Naive thymus-derived CD4-positive, alpha-beta T cell (primary cell): ENCODE data around the gene TFEB. TPM values are rescaled to one million over a fixed set of nuclear protein-coding genes. Genes with fewer than 3 reads are reported as not detected.

Source experiments
- ATAC-seq: fragments of 150-1000 bp; cut with Tn5 transposase; 2 replicates; pipeline ENCODE4 v1.10.0; 2021; ENCODE audit warnings: mild to moderate bottlenecking, moderate library complexity
- CTCF ChIA-PET: fragments of 350-600 bp; sonication (Branson Sonifier 250); formaldehyde crosslinking; loops from one replicate; lab custom pipeline; 2021; ENCODE audit warnings: antibody characterized with exemption; lab: Charles Lee
- POLR2A ChIA-PET: fragments of 350-600 bp; sonication (Branson Sonifier 250); formaldehyde crosslinking; loops from one replicate; lab custom pipeline; 2021; ENCODE audit warnings: antibody characterized with exemption, inconsistent platforms; lab: Charles Lee
- DNase-seq, 9 donors: peaks; one replicate each; pipeline versions ENCODE4 v3.0.0 to v3.0.0-alpha.2; 2020 to 2022; ENCODE audit warnings: mixed read lengths in 1 of 9
- H3K27ac ChIP-seq: one replicate; pipeline ENCODE4 v1.7.0; 2013; ENCODE audit warnings: mild to moderate bottlenecking, low read depth, low read length, moderate library complexity
- H3K27me3 ChIP-seq, 2 donors: one replicate each; pipeline ENCODE4 v1.7.0; 2013; ENCODE audit warnings: low read length in 2 of 2, mild to moderate bottlenecking in 2 of 2, moderate library complexity in 2 of 2; ENCODE audit not compliant: control insufficient read depth in 2 of 2, insufficient read depth in 2 of 2
- H3K36me3 ChIP-seq, 3 experiments: 1 replicate in 2 of 3; 2 replicates in 1 of 3; pipeline ENCODE4 v1.7.0; 2013; ENCODE audit warnings: low read length in 3 of 3, mild to moderate bottlenecking in 3 of 3, moderate library complexity in 1 of 3; ENCODE audit not compliant: insufficient read depth in 3 of 3, control insufficient read depth in 2 of 3
- H3K4me1 ChIP-seq, 2 donors: one replicate each; pipeline ENCODE4 v1.7.0; 2013; ENCODE audit warnings: low read length in 2 of 2, mild to moderate bottlenecking in 2 of 2, moderate library complexity in 1 of 2; ENCODE audit not compliant: control insufficient read depth in 2 of 2, insufficient read depth in 2 of 2
- H3K4me3 ChIP-seq: 2 replicates; pipeline ENCODE4 v1.7.0; 2013; ENCODE audit warnings: mild to moderate bottlenecking, low read length
- H3K9me3 ChIP-seq, 3 experiments: 1 replicate in 2 of 3; 2 replicates in 1 of 3; pipeline ENCODE4 v1.7.0; 2013; ENCODE audit warnings: low read length in 3 of 3; ENCODE audit not compliant: control insufficient read depth in 2 of 3
- H3K27ac Mint-ChIP-seq, 9 donors: one replicate each; pipeline ENCODE4 v1.8.0; 2020 to 2022; ENCODE audit warnings: mixed read lengths in 9 of 9, mild to moderate bottlenecking in 8 of 9, moderate library complexity in 5 of 9, inconsistent platforms in 2 of 9
- H3K27me3 Mint-ChIP-seq, 5 donors: one replicate each; pipeline ENCODE4 v1.8.0; 2021 to 2022; ENCODE audit warnings: mixed read lengths in 5 of 5, mild to moderate bottlenecking in 1 of 5
- H3K36me3 Mint-ChIP-seq, 5 donors: one replicate each; pipeline ENCODE4 v1.8.0; 2020 to 2022; ENCODE audit warnings: mixed read lengths in 5 of 5, mild to moderate bottlenecking in 3 of 5, inconsistent platforms in 1 of 5
- H3K4me1 Mint-ChIP-seq, 7 donors: one replicate each; pipeline ENCODE4 v1.8.0; 2020 to 2022; ENCODE audit warnings: mixed read lengths in 7 of 7, mild to moderate bottlenecking in 3 of 7, inconsistent platforms in 1 of 7
- H3K4me3 Mint-ChIP-seq, 10 donors: one replicate each; pipeline ENCODE4 v1.8.0; 2020 to 2022; ENCODE audit warnings: mild to moderate bottlenecking in 10 of 10, mixed read lengths in 10 of 10, moderate library complexity in 6 of 10, inconsistent platforms in 2 of 10
- H3K9me3 Mint-ChIP-seq, 11 donors: one replicate each; pipeline ENCODE4 v1.8.0; 2020 to 2022; ENCODE audit warnings: mixed read lengths in 11 of 11, mild to moderate bottlenecking in 4 of 11, inconsistent platforms in 1 of 11, moderate library complexity in 1 of 11
- intact Hi-C, 2 donors: fragments of 100-400 bp; cut with micrococcal nuclease; formaldehyde crosslinking; loops; one replicate each; pipeline ENCODE4 v1.15.1; 2023
- polyA plus RNA-seq, 2 donors: library from polyadenylated mRNA; unstranded; fragments of 300-500 nt; fragmentation: Illumina TruSeq; gene quantifications; one replicate each; pipeline ENCODE4 v1.2.3, GENCODE V29; 2021
- total RNA-seq, 6 experiments: library from RNA in 5 of 6; stranded (reverse) in 5 of 6; gene quantifications; 1 replicate in 5 of 6; 2 replicates in 1 of 6; pipeline ENCODE4 v1.2.3 and lab custom pipeline; 2021 to 2026

The TFEB gene
- total and polyA plus RNA-seq, 7 experiments from 2014 or later, result 2.4 to 39.9 (median 8.0) TPM

GRCh38 chr6:41705311-41705995 lies 30.0 kb downstream of the TFEB start:
- ChIA-PET POLR2A (no interaction called here), CTCF (interaction anchor here (1.3 kb wide), 1 partner anchor 488 kb away, joined by 4 read pairs; no protein-coding TSS in a partner anchor)
- Mint-ChIP-seq H3K9me3 (no peaks in the 10 kb centered on the region), H3K4me3 (peak overlapping the region in 1 of 10 donors; percentile 14), H3K4me1 (peaks cover 29 to 57% (median 36%) of the 10 kb centered on the region in 7 donors), H3K27me3 (no peaks in the 10 kb centered on the region), H3K36me3 (peaks cover 0 to 4% (median 0%) of the 10 kb centered on the region in 5 donors), H3K27ac (peak overlapping the region in 2 of 9 donors; percentile 13 to 51)
- Histone ChIP-seq H3K4me1 (peaks cover 26 to 31% of the 10 kb centered on the region in 2 donors), H3K36me3 (no peaks in the 10 kb centered on the region), H3K4me3 (no peak overlapping the region), H3K27me3 (no peaks in the 10 kb centered on the region), H3K9me3 (no peaks in the 10 kb centered on the region), H3K27ac (no peak overlapping the region)
- DNase-seq (no peak), ATAC-seq (no peak)
- intact Hi-C loops, result no loop called here

DNA sequence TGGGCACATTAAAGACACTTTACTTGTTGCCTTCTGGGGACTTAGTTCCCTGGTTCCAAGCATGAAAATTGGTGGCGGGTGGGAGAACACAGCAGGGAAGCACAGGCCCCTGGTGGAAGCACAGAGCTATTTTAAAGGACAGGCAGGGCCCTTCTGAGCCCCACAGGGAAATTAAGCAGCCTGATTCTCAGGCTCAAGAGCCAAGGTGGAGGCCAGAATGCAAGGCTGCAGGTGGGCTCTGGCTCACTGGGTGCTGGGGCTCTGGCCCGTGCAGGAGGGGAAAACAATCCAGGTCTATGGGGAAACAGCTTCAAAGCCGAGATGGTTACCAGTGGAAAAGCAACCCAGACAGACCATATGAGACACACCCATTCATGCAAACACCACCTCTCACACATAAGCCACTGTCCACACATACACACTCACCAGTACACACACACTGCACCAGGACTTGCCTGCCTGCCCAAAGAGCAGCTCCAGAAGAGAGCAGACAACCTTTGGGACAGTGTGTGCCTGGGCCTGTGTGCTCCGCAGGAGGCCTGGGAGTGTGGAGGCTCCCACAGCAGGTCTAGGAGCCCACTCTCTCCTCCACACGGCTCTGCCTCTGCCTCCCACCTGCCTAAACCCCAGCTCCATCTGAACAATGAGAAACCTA lies 30.6 kb downstream of the TFEB start:
- no peaks in the 10 kb centered on the region for H3K27me3 Mint-ChIP-seq
- no peak for ATAC-seq
- peak overlapping the region in 2 of 10 donors; percentile 14 to 30 for H3K4me3 Mint-ChIP-seq
- intact Hi-C loops, result no loop called here
- no peak overlapping the region for H3K27ac ChIP-seq
- no peaks in the 10 kb centered on the region for H3K9me3 Mint-ChIP-seq
- no peaks in the 10 kb centered on the region for H3K36me3 ChIP-seq
- no peaks in the 10 kb centered on the region for H3K27me3 ChIP-seq
- H3K4me1 Mint-ChIP-seq, result peaks cover 23 to 57% (median 33%) of the 10 kb centered on the region in 7 donors
- peaks cover 26 to 31% of the 10 kb centered on the region in 2 donors for H3K4me1 ChIP-seq
- no peak for DNase-seq
- ChIA-PET CTCF (interaction anchor here (1.3 kb wide), 1 partner anchor 488 kb away, joined by 4 read pairs; no protein-coding TSS in a partner anchor), POLR2A (no interaction called here)
- H3K9me3 ChIP-seq, result no peaks in the 10 kb centered on the region
- no peak overlapping the region for H3K27ac Mint-ChIP-seq
- peaks cover 0 to 4% (median 0%) of the 10 kb centered on the region in 5 donors for H3K36me3 Mint-ChIP-seq
- H3K4me3 ChIP-seq, result no peak overlapping the region

DNA sequence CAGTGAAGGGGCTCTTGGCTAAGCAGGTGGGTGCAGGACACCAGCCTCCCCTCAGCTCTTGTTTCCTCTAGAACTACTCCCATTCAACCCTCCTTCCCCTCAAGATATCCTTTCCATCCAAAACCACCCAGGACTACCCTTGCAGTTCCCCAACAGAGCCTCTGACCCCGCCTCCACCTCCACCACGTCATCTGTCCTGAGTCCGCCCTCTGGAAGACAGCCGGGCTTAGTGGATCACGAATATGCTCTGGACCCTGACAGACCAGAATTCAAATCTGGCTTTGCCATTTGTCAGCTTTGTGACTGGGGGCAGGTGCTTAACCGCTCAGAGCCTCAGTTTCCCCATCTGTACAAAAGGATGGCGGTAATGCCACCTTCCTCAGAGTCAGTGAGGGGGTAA lies 31.4 kb downstream of the TFEB start:
- intact Hi-C loops, result no loop called here
- Mint-ChIP-seq H3K27ac (no peak overlapping the region), H3K27me3 (no peaks in the 10 kb centered on the region), H3K9me3 (no peaks in the 10 kb centered on the region), H3K4me1 (peaks cover 22 to 52% (median 29%) of the 10 kb centered on the region in 7 donors), H3K36me3 (no peaks in the 10 kb centered on the region), H3K4me3 (no peak overlapping the region)
- ATAC-seq (no peak), DNase-seq (no peak)
- no peaks in the 10 kb centered on the region for H3K36me3 ChIP-seq
- no peaks in the 10 kb centered on the region for H3K27me3 ChIP-seq
- H3K4me1 ChIP-seq, result peaks cover 26 to 31% of the 10 kb centered on the region in 2 donors
- no peak overlapping the region for H3K4me3 ChIP-seq
- no peaks in the 10 kb centered on the region for H3K9me3 ChIP-seq
- H3K27ac ChIP-seq, result no peak overlapping the region
- ChIA-PET CTCF (no interaction called here), POLR2A (no interaction called here)

DNA sequence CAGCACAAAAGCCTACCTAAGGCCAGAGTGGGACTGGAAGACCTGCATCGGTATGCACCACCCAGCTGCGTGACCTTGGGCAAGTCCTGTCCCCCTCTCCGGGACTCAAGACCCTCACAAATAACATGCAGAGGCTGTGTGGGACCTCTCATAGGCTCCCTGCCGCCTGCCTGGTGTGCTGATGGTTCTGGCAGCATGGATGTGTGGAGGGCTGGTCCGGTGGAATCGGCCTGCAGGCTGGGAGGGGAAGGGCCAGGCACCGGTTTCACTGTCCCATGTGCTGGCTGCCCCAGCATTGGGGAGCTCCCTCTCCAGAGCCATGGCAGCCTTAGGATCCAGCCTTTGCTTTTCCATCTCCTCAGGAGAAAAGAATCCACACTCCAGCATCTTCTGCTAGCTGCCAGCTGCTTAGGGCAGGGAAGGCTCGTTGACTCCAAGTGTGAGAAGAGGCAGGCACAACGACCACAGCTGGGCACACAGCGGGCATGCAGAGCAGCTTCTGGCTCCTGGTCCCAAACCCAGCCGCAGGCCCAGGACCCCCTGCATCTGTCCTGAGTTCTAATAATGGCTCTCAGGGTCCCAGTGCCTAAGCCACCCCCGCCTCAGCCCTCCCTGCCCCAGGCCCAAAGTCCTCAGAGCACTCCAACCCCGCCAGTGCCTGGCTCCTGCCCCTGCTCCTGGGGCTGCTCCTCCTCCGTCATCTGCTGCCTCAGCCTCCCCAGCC lies 32.5 kb downstream of the TFEB start:
- Histone ChIP-seq H3K4me1 (peaks cover 16 to 25% of the 10 kb centered on the region in 2 donors), H3K27me3 (no peaks in the 10 kb centered on the region), H3K4me3 (no peak overlapping the region), H3K27ac (no peak overlapping the region), H3K36me3 (no peaks in the 10 kb centered on the region), H3K9me3 (no peaks in the 10 kb centered on the region)
- intact Hi-C loops, result no loop called here
- peaks cover 0 to 5% (median 0%) of the 10 kb centered on the region in 5 donors for H3K36me3 Mint-ChIP-seq
- H3K9me3 Mint-ChIP-seq, result no peaks in the 10 kb centered on the region
- no peak for ATAC-seq
- POLR2A ChIA-PET, result no interaction called here
- no peaks in the 10 kb centered on the region for H3K27me3 Mint-ChIP-seq
- no peak overlapping the region for H3K4me3 Mint-ChIP-seq
- H3K27ac Mint-ChIP-seq, result peak overlapping the region in 1 of 9 donors; percentile 38
- CTCF ChIA-PET, result interaction anchor here (0.6 kb wide), 1 partner anchor 52 kb away, joined by 4 read pairs; no protein-coding TSS in a partner anchor
- DNase-seq, result no peak
- H3K4me1 Mint-ChIP-seq, result peaks cover 13 to 41% (median 20%) of the 10 kb centered on the region in 7 donors

- Histone ChIP-seq H3K27me3 (no peaks in the 10 kb centered on the region), H3K4me1 (peaks cover 9 to 18% of the 10 kb centered on the region in 2 donors), H3K36me3 (no peaks in the 10 kb centered on the region), H3K27ac (no peak overlapping the region), H3K4me3 (no peak overlapping the region), H3K9me3 (no peaks in the 10 kb centered on the region)
- ChIA-PET CTCF (interaction anchor here (0.6 kb wide), 1 partner anchor 52 kb away, joined by 4 read pairs; no protein-coding TSS in a partner anchor), POLR2A (no interaction called here)
- H3K4me1 Mint-ChIP-seq, result peaks cover 6 to 34% (median 13%) of the 10 kb centered on the region in 7 donors
- H3K27me3 Mint-ChIP-seq, result no peaks in the 10 kb centered on the region
- intact Hi-C loops, result no loop called here
- H3K4me3 Mint-ChIP-seq, result no peak overlapping the region
- peak overlapping the region in 1 of 9 donors; percentile 38 for H3K27ac Mint-ChIP-seq
- DNase-seq (no peak), ATAC-seq (no peak)
- no peaks in the 10 kb centered on the region for H3K9me3 Mint-ChIP-seq
- H3K36me3 Mint-ChIP-seq, result peaks cover 0 to 5% (median 0%) of the 10 kb centered on the region in 5 donors
Observed at GRCh38 chr6:41702089-41702745, 33.2 kb downstream of the TFEB start.
